Measurements from ENCODE around the gene MNT. TPM values are rescaled to one million over a fixed set of nuclear protein-coding genes. Genes with fewer than 3 reads are reported as not detected.
A peak's percentile ranks its signal among the peaks of the same experiment; 100 is the strongest.

MNT gene
- polyA plus RNA-seq, 2 of the 4 experiments (the other 2 are of a cell fraction) = 4.5 to 25.9 TPM

DNA sequence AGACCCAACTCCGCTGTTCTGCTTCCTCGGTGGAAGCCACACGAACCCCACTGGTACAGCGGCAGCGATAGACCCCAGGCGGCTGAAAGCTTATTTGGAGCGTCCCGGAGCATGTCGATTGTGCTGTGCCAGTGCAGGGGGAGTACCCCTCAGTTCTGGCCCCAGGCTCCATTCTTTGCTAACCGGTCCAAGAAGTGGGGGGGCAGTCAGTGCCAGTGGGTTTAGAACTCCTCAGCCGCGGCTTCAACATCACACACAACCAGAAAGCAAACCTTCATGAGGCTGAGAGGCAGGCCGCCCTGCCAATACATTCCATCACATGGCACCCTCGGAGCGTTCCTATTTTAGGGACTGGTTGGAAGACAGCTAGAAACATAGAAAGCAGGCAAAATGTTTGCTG lies 1.7 kb upstream of the MNT start:
- no peak for TF ChIP-seq RARB (CRISPR knock-in tag; IDR thresholded peaks at IDR 0.05)
- 0 out of 5 replicates have a peak, but pooled peaks of 1 of the 2 experiments have one; percentile 1 for TF ChIP-seq EP300 (IDR thresholded peaks at IDR 0.05)
- no peak for TF ChIP-seq CBX8 (IDR thresholded peaks at IDR 0.05)
- TF ChIP-seq SREBF2 (IDR thresholded peaks at IDR 0.05) = no peak
- no peak for TF ChIP-seq JUNB (IDR thresholded peaks at IDR 0.05)
- no peak for TF ChIP-seq RFX5 (IDR thresholded peaks at IDR 0.05)
- TF ChIP-seq ZSCAN20 (CRISPR knock-in tag; IDR thresholded peaks at IDR 0.05) = no peak
- no peaks in the 10 kb centered on the region for H3K9me3 ChIP-seq
- H3K4me2 ChIP-seq = peak overlapping the region; percentile 99
- FAIRE-seq (no peak), DNase-seq (ENCODE audit: low read depth in 1 of 2, low spot score in 1 of 2) (no peak), ATAC-seq (no peak)
- H3K27ac ChIP-seq = peak overlapping the region; percentile 95 to 97
- 75% methylated on average over 15 of the region's 15 CpGs for WGBS (ENCODE audit: missing lambda C conversion rate)
- H3K4me1 ChIP-seq = peaks cover 61% of the 10 kb centered on the region
- ChIA-PET POLR2A (interaction anchor here (0.6 to 2.6 kb wide), 3 partner anchors 10 to 14 kb away, joined by 3 to 51 read pairs (median 12); no protein-coding TSS in a partner anchor), CTCF (interaction anchor here (0.6 to 28.1 kb wide), 4 partner anchors 9 to 75 kb away, joined by 3 to 1099 read pairs (median 62); no protein-coding TSS in a partner anchor)
- H3K4me3 ChIP-seq = peak overlapping the region; percentile 99

DNA sequence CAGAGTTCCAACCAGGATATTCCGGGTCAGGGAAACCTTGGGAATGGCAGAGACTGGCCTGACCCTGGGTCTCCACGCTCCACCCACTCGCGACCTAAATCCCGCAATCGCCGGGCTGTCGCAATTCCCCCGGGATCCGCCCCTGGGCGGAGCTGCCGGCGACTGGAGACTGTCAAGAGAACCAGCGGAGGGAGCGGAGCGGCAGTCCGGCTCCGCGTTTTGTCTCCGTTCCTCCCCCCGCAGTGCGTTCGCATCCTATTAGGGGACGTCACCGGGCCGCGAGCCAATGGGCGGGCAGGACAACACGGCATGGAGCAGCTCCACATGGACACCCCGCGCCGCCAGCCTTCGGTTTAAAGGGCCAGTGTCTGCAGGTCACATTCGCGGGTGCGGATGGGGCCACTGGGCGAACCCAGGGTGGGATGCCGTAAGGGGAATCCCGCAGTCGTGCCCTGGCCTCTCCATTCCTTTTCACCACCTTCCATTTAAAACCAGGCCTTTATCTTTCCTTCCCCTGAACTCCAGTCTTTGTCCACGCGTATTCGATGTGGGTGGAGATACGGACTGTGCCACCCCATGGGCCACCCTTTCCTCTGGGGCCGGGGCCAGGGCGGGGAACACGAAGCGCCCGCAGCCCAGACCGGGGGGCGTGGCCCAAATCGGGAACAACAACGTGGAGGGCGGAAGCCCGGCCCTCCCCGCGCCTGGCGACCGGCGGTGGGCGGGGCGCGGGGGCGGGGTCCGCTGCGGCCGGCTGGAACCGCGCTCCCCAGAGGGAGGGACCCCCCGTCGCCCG lies 764 bp upstream of the MNT start:
- peak; percentile 23 to 64 for ATAC-seq
- WGBS (ENCODE audit: missing lambda C conversion rate) = under 1% methylated on average over 40 of the region's 72 CpGs
- FAIRE-seq = peak; percentile 98
- Histone ChIP-seq H3K4me2 (peak overlapping the region; percentile 99), H3K27ac (peak overlapping the region; percentile 95 to 97), H3K4me3 (peak overlapping the region; percentile 99), H3K4me1 (peaks cover 60% of the 10 kb centered on the region), H3K9me3 (no peaks in the 10 kb centered on the region)
- peak; percentile 98 to 100 for DNase-seq (ENCODE audit: low read depth in 1 of 2, low spot score in 1 of 2)
- CTCF ChIA-PET = interaction anchor here (0.6 to 28.1 kb wide), 5 partner anchors 10 to 74 kb away, joined by 3 to 1099 read pairs (median 7); no protein-coding TSS in a partner anchor
- POLR2A ChIA-PET = interaction anchor here (0.6 to 2.6 kb wide), 7 partner anchors 9 to 192 kb away, joined by 3 to 51 read pairs (median 9); partner anchors contain the start of genes PAFAH1B1, SGSM2 and TSR1
- TF ChIP-seq POLR2A (IDR thresholded peaks at IDR 0.05; ENCODE audit: low read length) (no peak), POLR2AphosphoS2 (conservative IDR thresholded peaks at IDR 0.05; ENCODE audit: low read length) (no peak; the same call in 1 of the 2 replicates), RFX5 (IDR thresholded peaks at IDR 0.05) (peak; percentile 76), NR3C1 (IDR thresholded peaks at IDR 0.05) (no peak), RARB (CRISPR knock-in tag; IDR thresholded peaks at IDR 0.05) (peak; percentile 35; the same call in 1 of the 2 replicates), HOXB5 (CRISPR knock-in tag; IDR thresholded peaks at IDR 0.05) (peak; percentile 3; the same call in 1 of the 2 replicates), MAFK (IDR thresholded peaks at IDR 0.05; ENCODE audit: partially characterized antibody) (no peak), FOXS1 (CRISPR knock-in tag; IDR thresholded peaks at IDR 0.05) (no peak), KDM1A (IDR thresholded peaks at IDR 0.05; ENCODE audit: low read depth) (no peak), ESRRA (IDR thresholded peaks at IDR 0.05; ENCODE audit: borderline replicate concordance, low read length) (no peak), MAZ (IDR thresholded peaks at IDR 0.05; ENCODE audit: borderline replicate concordance, low read depth, low read length) (peak; percentile 77; the same call in 1 of the 2 replicates), RNF2 (IDR thresholded peaks at IDR 0.05; ENCODE audit: borderline replicate concordance, low read depth) (no peak), ZFP36 (IDR thresholded peaks at IDR 0.05; ENCODE audit: borderline replicate concordance, partially characterized antibody) (no peak), SREBF2 (IDR thresholded peaks at IDR 0.05) (no peak), GATA3 (IDR thresholded peaks at IDR 0.05; ENCODE audit: borderline replicate concordance) (peak; percentile 73), KDM5A (IDR thresholded peaks at IDR 0.05) (no peak), CHD4 (IDR thresholded peaks at IDR 0.05; ENCODE audit: borderline replicate concordance) (no peak), ZNF302 (CRISPR knock-in tag; IDR thresholded peaks at IDR 0.05) (no peak), FOSL2 (IDR thresholded peaks at IDR 0.05) (no peak), FOSL2 (CRISPR knock-in tag; IDR thresholded peaks at IDR 0.05) (no peak; the same call in none of the 2 replicates), RAD21 (conservative IDR thresholded peaks at IDR 0.05 in 1 of 2, IDR thresholded peaks at IDR 0.05 in 1 of 2) (no peak), RCOR1 (IDR thresholded peaks at IDR 0.05; ENCODE audit: low read depth, low read length) (no peak), NFE2L2 (conservative IDR thresholded peaks at IDR 0.05; ENCODE audit: low read length) (no peak), EHMT2 (IDR thresholded peaks at IDR 0.05; ENCODE audit: low read depth) (no peak), TP53 (CRISPR knock-in tag; IDR thresholded peaks at IDR 0.05) (peak; percentile 78; the same call in 1 of the 2 replicates)
- TF ChIP-seq, protein P1, sequence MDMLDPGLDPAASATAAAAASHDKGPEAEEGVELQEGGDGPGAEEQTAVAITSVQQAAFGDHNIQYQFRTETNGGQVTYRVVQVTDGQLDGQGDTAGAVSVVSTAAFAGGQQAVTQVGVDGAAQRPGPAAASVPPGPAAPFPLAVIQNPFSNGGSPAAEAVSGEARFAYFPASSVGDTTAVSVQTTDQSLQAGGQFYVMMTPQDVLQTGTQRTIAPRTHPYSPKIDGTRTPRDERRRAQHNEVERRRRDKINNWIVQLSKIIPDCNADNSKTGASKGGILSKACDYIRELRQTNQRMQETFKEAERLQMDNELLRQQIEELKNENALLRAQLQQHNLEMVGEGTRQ (IDR thresholded peaks at IDR 0.05) = peak; percentile 50
- TF ChIP-seq, protein P2, sequence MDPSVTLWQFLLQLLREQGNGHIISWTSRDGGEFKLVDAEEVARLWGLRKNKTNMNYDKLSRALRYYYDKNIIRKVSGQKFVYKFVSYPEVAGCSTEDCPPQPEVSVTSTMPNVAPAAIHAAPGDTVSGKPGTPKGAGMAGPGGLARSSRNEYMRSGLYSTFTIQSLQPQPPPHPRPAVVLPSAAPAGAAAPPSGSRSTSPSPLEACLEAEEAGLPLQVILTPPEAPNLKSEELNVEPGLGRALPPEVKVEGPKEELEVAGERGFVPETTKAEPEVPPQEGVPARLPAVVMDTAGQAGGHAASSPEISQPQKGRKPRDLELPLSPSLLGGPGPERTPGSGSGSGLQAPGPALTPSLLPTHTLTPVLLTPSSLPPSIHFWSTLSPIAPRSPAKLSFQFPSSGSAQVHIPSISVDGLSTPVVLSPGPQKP (IDR thresholded peaks at IDR 0.05; ENCODE audit: low read depth, low read length) = no peak
- TF ChIP-seq, protein P3, sequence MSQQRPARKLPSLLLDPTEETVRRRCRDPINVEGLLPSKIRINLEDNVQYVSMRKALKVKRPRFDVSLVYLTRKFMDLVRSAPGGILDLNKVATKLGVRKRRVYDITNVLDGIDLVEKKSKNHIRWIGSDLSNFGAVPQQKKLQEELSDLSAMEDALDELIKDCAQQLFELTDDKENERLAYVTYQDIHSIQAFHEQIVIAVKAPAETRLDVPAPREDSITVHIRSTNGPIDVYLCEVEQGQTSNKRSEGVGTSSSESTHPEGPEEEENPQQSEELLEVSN (IDR thresholded peaks at IDR 0.05; ENCODE audit: borderline replicate concordance, low read depth) = peak; percentile 43; the same call in 1 of the 2 replicates
- TF ChIP-seq, protein P4, sequence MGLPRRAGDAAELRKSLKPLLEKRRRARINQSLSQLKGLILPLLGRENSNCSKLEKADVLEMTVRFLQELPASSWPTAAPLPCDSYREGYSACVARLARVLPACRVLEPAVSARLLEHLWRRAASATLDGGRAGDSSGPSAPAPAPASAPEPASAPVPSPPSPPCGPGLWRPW (IDR thresholded peaks at IDR 0.05) = peak; percentile 57
- TF ChIP-seq, protein P5, sequence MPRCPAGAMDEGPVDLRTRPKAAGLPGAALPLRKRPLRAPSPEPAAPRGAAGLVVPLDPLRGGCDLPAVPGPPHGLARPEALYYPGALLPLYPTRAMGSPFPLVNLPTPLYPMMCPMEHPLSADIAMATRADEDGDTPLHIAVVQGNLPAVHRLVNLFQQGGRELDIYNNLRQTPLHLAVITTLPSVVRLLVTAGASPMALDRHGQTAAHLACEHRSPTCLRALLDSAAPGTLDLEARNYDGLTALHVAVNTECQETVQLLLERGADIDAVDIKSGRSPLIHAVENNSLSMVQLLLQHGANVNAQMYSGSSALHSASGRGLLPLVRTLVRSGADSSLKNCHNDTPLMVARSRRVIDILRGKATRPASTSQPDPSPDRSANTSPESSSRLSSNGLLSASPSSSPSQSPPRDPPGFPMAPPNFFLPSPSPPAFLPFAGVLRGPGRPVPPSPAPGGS (IDR thresholded peaks at IDR 0.05) = no peak
